Testis (tissue), 2 donors: ENCODE results near the gene ZNF620.

Experiments
- POLR2A ChIP-seq: fragments of 450-650 bp; IDR thresholded peaks from one replicate; pipeline ENCODE4 v1.6.1; 2017; ENCODE audit warnings: antibody characterized with exemption, mild to moderate bottlenecking, moderate library complexity
- TF ChIP-seq, protein P1 (sequence below), 3 experiments: fragments of 450-650 bp in 2 of 3; fragments of 200-600 bp in 1 of 3; sonication (generic) in 1 of 3; IDR thresholded peaks; one replicate each; pipeline ENCODE4 v1.5.1; 2016 to 2019; ENCODE audit warnings: antibody characterized with exemption in 3 of 3, mild to moderate bottlenecking in 2 of 3, moderate library complexity in 1 of 3

GRCh38 chr3:40532252-40532651 lies 26.4 kb downstream of the ZNF620 start:
- TF ChIP-seq, protein P1, sequence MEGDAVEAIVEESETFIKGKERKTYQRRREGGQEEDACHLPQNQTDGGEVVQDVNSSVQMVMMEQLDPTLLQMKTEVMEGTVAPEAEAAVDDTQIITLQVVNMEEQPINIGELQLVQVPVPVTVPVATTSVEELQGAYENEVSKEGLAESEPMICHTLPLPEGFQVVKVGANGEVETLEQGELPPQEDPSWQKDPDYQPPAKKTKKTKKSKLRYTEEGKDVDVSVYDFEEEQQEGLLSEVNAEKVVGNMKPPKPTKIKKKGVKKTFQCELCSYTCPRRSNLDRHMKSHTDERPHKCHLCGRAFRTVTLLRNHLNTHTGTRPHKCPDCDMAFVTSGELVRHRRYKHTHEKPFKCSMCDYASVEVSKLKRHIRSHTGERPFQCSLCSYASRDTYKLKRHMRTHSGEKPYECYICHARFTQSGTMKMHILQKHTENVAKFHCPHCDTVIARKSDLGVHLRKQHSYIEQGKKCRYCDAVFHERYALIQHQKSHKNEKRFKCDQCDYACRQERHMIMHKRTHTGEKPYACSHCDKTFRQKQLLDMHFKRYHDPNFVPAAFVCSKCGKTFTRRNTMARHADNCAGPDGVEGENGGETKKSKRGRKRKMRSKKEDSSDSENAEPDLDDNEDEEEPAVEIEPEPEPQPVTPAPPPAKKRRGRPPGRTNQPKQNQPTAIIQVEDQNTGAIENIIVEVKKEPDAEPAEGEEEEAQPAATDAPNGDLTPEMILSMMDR (IDR thresholded peaks at IDR 0.05), result no peak
- no peak for TF ChIP-seq POLR2A
